ENCODE results near the gene MACF1.

MACF1 gene

GRCh38 chr1:39258925-39259244 lies 54.4 kb downstream of the MACF1 start:
- Histone ChIP-seq H3K4me1 (ENCODE audit: control extremely low read depth in 1 of 4, control insufficient read depth in 4 of 4, insufficient read depth in 4 of 4, low read length in 3 of 4) (peaks cover 3 to 17% (median 10%) of the 10 kb centered on the region in 4 experiments), H3K27me3 (replicated peaks in 2 of 5; ENCODE audit: control insufficient read depth in 4 of 5, insufficient read depth in 5 of 5, low read length in 4 of 5) (no peaks in the 10 kb centered on the region), H3K4me3 (ENCODE audit: control insufficient read depth in 1 of 7, extremely low read depth in 1 of 7, insufficient read depth in 4 of 7, low read depth in 2 of 7, low read length in 6 of 7) (no peak overlapping the region), H3K36me3 (ENCODE audit: control insufficient read depth in 4 of 4, insufficient read depth in 4 of 4, low read length in 3 of 4) (peaks cover 19 to 64% (median 45%) of the 10 kb centered on the region in 4 experiments), H3K9me3 (ENCODE audit: control extremely low read depth in 1 of 5, control insufficient read depth in 4 of 5, insufficient read depth in 2 of 5, low read depth in 1 of 5, low read length in 4 of 5) (no peaks in the 10 kb centered on the region), H3K27ac (ENCODE audit: insufficient read depth in 1 of 2, low read depth in 1 of 2, low read length in 2 of 2, poor library complexity in 1 of 2, severe bottlenecking in 2 of 2) (no peak overlapping the region)
- no peak for DNase-seq
- CTCF ChIA-PET, result interaction anchor here (0.6 to 11.7 kb wide), 34 partner anchors 8 to 349 kb away, joined by 3 to 251 read pairs (median 5); partner anchors contain the start of gene MACF1
- POLR2A ChIA-PET, result interaction anchor here (0.9 to 1.6 kb wide), 4 partner anchors 54 to 160 kb away, joined by 3 to 8 read pairs (median 4); partner anchors contain the start of gene MACF1

- WGBS (ENCODE audit: insufficient coverage), result 100% methylated on average over 1 of the region's 2 CpGs
- Histone ChIP-seq H3K27ac (ENCODE audit: insufficient read depth in 1 of 2, low read depth in 1 of 2, low read length in 2 of 2, poor library complexity in 1 of 2, severe bottlenecking in 2 of 2) (no peak overlapping the region), H3K36me3 (ENCODE audit: control insufficient read depth in 4 of 4, insufficient read depth in 4 of 4, low read length in 3 of 4) (peaks cover 7 to 42% (median 23%) of the 10 kb centered on the region in 4 experiments), H3K9me3 (ENCODE audit: control extremely low read depth in 1 of 5, control insufficient read depth in 4 of 5, insufficient read depth in 2 of 5, low read depth in 1 of 5, low read length in 4 of 5) (no peaks in the 10 kb centered on the region), H3K4me3 (ENCODE audit: control insufficient read depth in 1 of 7, extremely low read depth in 1 of 7, insufficient read depth in 4 of 7, low read depth in 2 of 7, low read length in 6 of 7) (no peak overlapping the region), H3K27me3 (replicated peaks in 2 of 5; ENCODE audit: control insufficient read depth in 4 of 5, insufficient read depth in 5 of 5, low read length in 4 of 5) (no peaks in the 10 kb centered on the region), H3K4me1 (ENCODE audit: control extremely low read depth in 1 of 4, control insufficient read depth in 4 of 4, insufficient read depth in 4 of 4, low read length in 3 of 4) (peaks cover 3 to 31% (median 16%) of the 10 kb centered on the region in 4 experiments)
- CTCF ChIA-PET, result interaction anchor here (0.7 to 11.7 kb wide), 6 partner anchors 24 to 163 kb away, joined by 3 to 251 read pairs (median 4); partner anchors contain the start of gene MACF1
- POLR2A ChIA-PET, result interaction anchor here (0.6 kb wide), 1 partner anchor 1371 kb away, joined by 4 read pairs; no protein-coding TSS in a partner anchor
- peak in 1 of 3 donors; percentile 22 for DNase-seq
Measured at GRCh38 chr1:39261712-39262221, 57.3 kb downstream of the MACF1 start.

- Histone ChIP-seq H3K27me3 (replicated peaks in 2 of 5; ENCODE audit: control insufficient read depth in 4 of 5, insufficient read depth in 5 of 5, low read length in 4 of 5) (no peaks in the 10 kb centered on the region), H3K4me3 (ENCODE audit: control insufficient read depth in 1 of 7, extremely low read depth in 1 of 7, insufficient read depth in 4 of 7, low read depth in 2 of 7, low read length in 6 of 7) (no peak overlapping the region), H3K4me1 (ENCODE audit: control extremely low read depth in 1 of 4, control insufficient read depth in 4 of 4, insufficient read depth in 4 of 4, low read length in 3 of 4) (peaks cover 6 to 42% (median 18%) of the 10 kb centered on the region in 4 experiments), H3K27ac (ENCODE audit: insufficient read depth in 1 of 2, low read depth in 1 of 2, low read length in 2 of 2, poor library complexity in 1 of 2, severe bottlenecking in 2 of 2) (no peak overlapping the region), H3K9me3 (ENCODE audit: control extremely low read depth in 1 of 5, control insufficient read depth in 4 of 5, insufficient read depth in 2 of 5, low read depth in 1 of 5, low read length in 4 of 5) (no peaks in the 10 kb centered on the region), H3K36me3 (ENCODE audit: control insufficient read depth in 4 of 4, insufficient read depth in 4 of 4, low read length in 3 of 4) (peaks cover 5 to 34% (median 18%) of the 10 kb centered on the region in 4 experiments)
- no peak for DNase-seq
- CTCF ChIA-PET, result interaction anchor here (0.9 to 11.7 kb wide), 4 partner anchors 25 to 164 kb away, joined by 3 to 251 read pairs (median 6); partner anchors contain the start of gene MACF1
- POLR2A ChIA-PET, result interaction anchor here (0.6 kb wide), 1 partner anchor 246 kb away, joined by 3 read pairs; no protein-coding TSS in a partner anchor
- 100% methylated on average over 1 of the region's 4 CpGs for WGBS (ENCODE audit: insufficient coverage)
Measured at GRCh38 chr1:39262802-39263201, 58.3 kb downstream of the MACF1 start.

DNA sequence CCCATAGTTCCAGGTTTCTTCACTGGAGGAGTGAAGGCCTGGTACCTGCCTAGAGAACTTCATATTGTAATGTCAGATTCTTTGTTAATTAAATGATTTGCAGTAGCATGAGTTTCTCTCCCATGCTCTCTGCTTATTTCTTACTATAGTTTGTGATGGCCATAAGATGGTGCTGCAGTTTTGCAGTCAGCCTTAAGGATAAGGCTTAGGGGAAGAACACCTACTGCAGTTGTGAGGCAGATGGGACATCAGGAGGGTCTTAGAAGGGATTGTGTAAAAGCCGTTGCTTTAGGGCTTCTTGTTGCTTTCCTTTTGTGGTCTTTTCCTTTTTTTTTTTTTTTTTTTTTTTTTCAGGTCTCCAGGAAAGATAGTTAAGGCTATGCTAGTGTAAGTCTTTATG lies 61.8 kb downstream of the MACF1 start:
- CTCF ChIA-PET, result interaction anchor here (0.8 to 2.2 kb wide), 6 partner anchors 16 to 177 kb away, joined by 3 to 9 read pairs (median 4); no protein-coding TSS in a partner anchor

GRCh38 chr1:39266792-39267191 lies 62.3 kb downstream of the MACF1 start:
- Histone ChIP-seq H3K9me3 (ENCODE audit: control extremely low read depth in 1 of 5, control insufficient read depth in 4 of 5, insufficient read depth in 2 of 5, low read depth in 1 of 5, low read length in 4 of 5) (no peaks in the 10 kb centered on the region), H3K4me1 (ENCODE audit: control extremely low read depth in 1 of 4, control insufficient read depth in 4 of 4, insufficient read depth in 4 of 4, low read length in 3 of 4) (peaks cover 6 to 38% (median 19%) of the 10 kb centered on the region in 4 experiments), H3K27ac (ENCODE audit: insufficient read depth in 1 of 2, low read depth in 1 of 2, low read length in 2 of 2, poor library complexity in 1 of 2, severe bottlenecking in 2 of 2) (no peak overlapping the region), H3K4me3 (ENCODE audit: control insufficient read depth in 1 of 7, extremely low read depth in 1 of 7, insufficient read depth in 4 of 7, low read depth in 2 of 7, low read length in 6 of 7) (no peak overlapping the region), H3K36me3 (ENCODE audit: control insufficient read depth in 4 of 4, insufficient read depth in 4 of 4, low read length in 3 of 4) (peaks cover 5 to 44% (median 14%) of the 10 kb centered on the region in 4 experiments), H3K27me3 (replicated peaks in 2 of 5; ENCODE audit: control insufficient read depth in 4 of 5, insufficient read depth in 5 of 5, low read length in 4 of 5) (no peaks in the 10 kb centered on the region)
- CTCF ChIA-PET, result interaction anchor here (1.0 to 3.7 kb wide), 5 partner anchors 22 to 168 kb away, joined by 3 to 20 read pairs (median 9); no protein-coding TSS in a partner anchor
- DNase-seq, result no peak
- WGBS (ENCODE audit: insufficient coverage), result 64% methylated on average over 1 of the region's 1 CpG
- POLR2A ChIA-PET, result interaction anchor here (1.4 kb wide), 1 partner anchor 72 kb away, joined by 4 read pairs; no protein-coding TSS in a partner anchor

More for the DNA sequence above, 61.8 kb downstream of the MACF1 start:
- peaks cover 8 to 44% (median 21%) of the 10 kb centered on the region in 4 experiments for H3K4me1 ChIP-seq (ENCODE audit: control extremely low read depth in 1 of 4, control insufficient read depth in 4 of 4, insufficient read depth in 4 of 4, low read length in 3 of 4)
- peaks cover 5 to 43% (median 14%) of the 10 kb centered on the region in 4 experiments for H3K36me3 ChIP-seq (ENCODE audit: control insufficient read depth in 4 of 4, insufficient read depth in 4 of 4, low read length in 3 of 4)
- 20% methylated on average over 1 of the region's 1 CpG for WGBS (ENCODE audit: insufficient coverage)
- H3K9me3 ChIP-seq (ENCODE audit: control extremely low read depth in 1 of 5, control insufficient read depth in 4 of 5, insufficient read depth in 2 of 5, low read depth in 1 of 5, low read length in 4 of 5), result no peaks in the 10 kb centered on the region
- no peaks in the 10 kb centered on the region for H3K27me3 ChIP-seq (replicated peaks in 2 of 5; ENCODE audit: control insufficient read depth in 4 of 5, insufficient read depth in 5 of 5, low read length in 4 of 5)
- H3K27ac ChIP-seq (ENCODE audit: insufficient read depth in 1 of 2, low read depth in 1 of 2, low read length in 2 of 2, poor library complexity in 1 of 2, severe bottlenecking in 2 of 2), result no peak overlapping the region
- no peak overlapping the region for H3K4me3 ChIP-seq (ENCODE audit: control insufficient read depth in 1 of 7, extremely low read depth in 1 of 7, insufficient read depth in 4 of 7, low read depth in 2 of 7, low read length in 6 of 7)
- peak; percentile 35 to 60 (median 48) for DNase-seq
- POLR2A ChIA-PET, result interaction anchor here (1.4 kb wide), 1 partner anchor 72 kb away, joined by 4 read pairs; no protein-coding TSS in a partner anchor

- ChIA-PET POLR2A (no interaction called here), CTCF (interaction anchor here (1.0 to 3.7 kb wide), 7 partner anchors 9 to 220 kb away, joined by 3 to 20 read pairs (median 5); no protein-coding TSS in a partner anchor)
- no peaks in the 10 kb centered on the region for H3K27me3 ChIP-seq (replicated peaks in 2 of 5; ENCODE audit: control insufficient read depth in 4 of 5, insufficient read depth in 5 of 5, low read length in 4 of 5)
- 18% methylated on average over 3 of the region's 8 CpGs for WGBS (ENCODE audit: insufficient coverage)
- peaks cover 6 to 37% (median 13%) of the 10 kb centered on the region in 4 experiments for H3K4me1 ChIP-seq (ENCODE audit: control extremely low read depth in 1 of 4, control insufficient read depth in 4 of 4, insufficient read depth in 4 of 4, low read length in 3 of 4)
- peaks cover 5 to 40% (median 13%) of the 10 kb centered on the region in 4 experiments for H3K36me3 ChIP-seq (ENCODE audit: control insufficient read depth in 4 of 4, insufficient read depth in 4 of 4, low read length in 3 of 4)
- H3K4me3 ChIP-seq (ENCODE audit: control insufficient read depth in 1 of 7, extremely low read depth in 1 of 7, insufficient read depth in 4 of 7, low read depth in 2 of 7, low read length in 6 of 7), result peak overlapping the region in 4 of 7 experiments; percentile 28 to 70 (median 50)
- H3K9me3 ChIP-seq (ENCODE audit: control extremely low read depth in 1 of 5, control insufficient read depth in 4 of 5, insufficient read depth in 2 of 5, low read depth in 1 of 5, low read length in 4 of 5), result no peaks in the 10 kb centered on the region
- peak; percentile 31 to 65 (median 57) for DNase-seq
- peak overlapping the region; percentile 10 to 72 for H3K27ac ChIP-seq (ENCODE audit: insufficient read depth in 1 of 2, low read depth in 1 of 2, low read length in 2 of 2, poor library complexity in 1 of 2, severe bottlenecking in 2 of 2)
Measured at GRCh38 chr1:39268112-39268581, 63.7 kb downstream of the MACF1 start.

- no peak overlapping the region for H3K4me3 ChIP-seq (ENCODE audit: control insufficient read depth in 1 of 7, extremely low read depth in 1 of 7, insufficient read depth in 4 of 7, low read depth in 2 of 7, low read length in 6 of 7)
- H3K9me3 ChIP-seq (ENCODE audit: control extremely low read depth in 1 of 5, control insufficient read depth in 4 of 5, insufficient read depth in 2 of 5, low read depth in 1 of 5, low read length in 4 of 5), result no peaks in the 10 kb centered on the region
- H3K27me3 ChIP-seq (replicated peaks in 2 of 5; ENCODE audit: control insufficient read depth in 4 of 5, insufficient read depth in 5 of 5, low read length in 4 of 5), result no peaks in the 10 kb centered on the region
- H3K27ac ChIP-seq (ENCODE audit: insufficient read depth in 1 of 2, low read depth in 1 of 2, low read length in 2 of 2, poor library complexity in 1 of 2, severe bottlenecking in 2 of 2), result no peak overlapping the region
- CTCF ChIA-PET, result interaction anchor here (1.3 to 3.7 kb wide), 3 partner anchors 10 to 170 kb away, joined by 6 to 20 read pairs (median 14); no protein-coding TSS in a partner anchor
- H3K36me3 ChIP-seq (ENCODE audit: control insufficient read depth in 4 of 4, insufficient read depth in 4 of 4, low read length in 3 of 4), result peaks cover 5 to 39% (median 13%) of the 10 kb centered on the region in 4 experiments
- DNase-seq, result no peak
- peaks cover 6 to 37% (median 13%) of the 10 kb centered on the region in 4 experiments for H3K4me1 ChIP-seq (ENCODE audit: control extremely low read depth in 1 of 4, control insufficient read depth in 4 of 4, insufficient read depth in 4 of 4, low read length in 3 of 4)
- WGBS (ENCODE audit: insufficient coverage), result 100% methylated on average over 6 of the region's 8 CpGs
- POLR2A ChIA-PET, result no interaction called here
Measured at GRCh38 chr1:39268906-39269305, 64.4 kb downstream of the MACF1 start.
